GM18861 (cell line): ENCODE data around the gene MACC1.

Source experiments
- ATAC-seq: cut with Tn5 transposase; IDR thresholded peaks from one replicate; pipeline ENCODE4 v1.9.1; 2021; ENCODE audit not compliant: unreplicated experiment

Gene MACC1

DNA sequence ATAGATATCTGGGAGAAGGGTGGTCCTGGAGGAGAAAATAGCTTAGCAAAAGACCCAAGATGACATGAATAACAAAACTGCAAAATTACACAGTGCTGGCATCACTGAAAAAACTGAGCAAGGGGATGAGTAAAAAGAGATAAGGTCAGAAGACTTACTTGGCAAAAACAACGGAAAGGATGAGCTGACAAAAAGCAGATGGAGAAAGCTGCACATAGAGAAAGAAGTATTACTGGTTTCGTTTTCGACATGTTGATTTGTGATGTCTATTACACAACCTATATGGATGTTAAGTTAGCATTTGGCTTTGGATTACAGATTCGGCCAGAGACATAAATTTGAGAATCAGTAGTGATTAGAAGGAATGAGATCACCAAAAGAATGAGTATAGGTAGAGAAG lies 132.1 kb downstream of the MACC1 start:
- ATAC-seq, result no peak
